Fibroblast of lung (primary cell): ENCODE measurements around the gene NEXN. TPM values are rescaled to one million over a fixed set of nuclear protein-coding genes. Genes with fewer than 3 reads are reported as not detected.

ENCODE experiments used
- DNase-seq, 2 donors: peaks; one replicate each; pipeline versions ENCODE4 v3.0.0 to v3.0.0-alpha.2; 2010; ENCODE audit warnings: low read depth in 2 of 2
- H2AFZ ChIP-seq: 2 replicates; pipeline ENCODE4 v1.5.1; 2012; ENCODE audit warnings: low read length, control low read depth, inconsistent platforms
- H3K27ac ChIP-seq: 2 replicates; pipeline ENCODE4 v1.5.1; 2011; ENCODE audit warnings: low read length, control low read depth; ENCODE audit not compliant: insufficient read depth
- H3K27me3 ChIP-seq: 2 replicates; pipeline ENCODE4 v1.5.1; 2011; ENCODE audit warnings: mild to moderate bottlenecking, low read length; ENCODE audit not compliant: control insufficient read depth, insufficient read depth
- H3K36me3 ChIP-seq: 2 replicates; pipeline ENCODE4 v1.5.1; 2011; ENCODE audit warnings: low read length; ENCODE audit not compliant: control insufficient read depth, insufficient read depth
- H3K4me1 ChIP-seq: 2 replicates; pipeline ENCODE4 v1.5.1; 2011; ENCODE audit warnings: low read length; ENCODE audit not compliant: control insufficient read depth, insufficient read depth; ENCODE audit errors: extremely low read depth
- H3K4me2 ChIP-seq: 2 replicates; pipeline ENCODE4 v1.5.1; 2011; ENCODE audit warnings: low read length, control low read depth; ENCODE audit not compliant: insufficient read depth; ENCODE audit errors: extremely low read depth
- H3K4me3 ChIP-seq, 4 experiments: fragments of 200-600 bp in 1 of 4; sonication (generic) in 1 of 4; replicated peaks in 1 of 4; 2 replicates each; pipeline ENCODE4 v1.5.1; 2011 to 2016; ENCODE audit warnings: low read length in 4 of 4, low read depth in 3 of 4, mild to moderate bottlenecking in 3 of 4, control low read depth in 2 of 4, inconsistent platforms in 1 of 4, mixed read lengths in 1 of 4; ENCODE audit not compliant: insufficient read depth in 1 of 4; ENCODE audit errors: control extremely low read depth in 1 of 4
- H3K79me2 ChIP-seq: 2 replicates; pipeline ENCODE4 v1.5.1; 2012; ENCODE audit warnings: mild to moderate bottlenecking, low read length, inconsistent platforms; ENCODE audit not compliant: control insufficient read depth, insufficient read depth
- H3K9ac ChIP-seq: 2 replicates; pipeline ENCODE4 v1.5.1; 2011; ENCODE audit warnings: mild to moderate bottlenecking, low read length, control low read depth; ENCODE audit not compliant: insufficient read depth
- H3K9me3 ChIP-seq: 2 replicates; pipeline ENCODE4 v1.5.1; 2012; ENCODE audit warnings: low read depth, low read length; ENCODE audit not compliant: control insufficient read depth, insufficient read depth
- H4K20me1 ChIP-seq: 2 replicates; pipeline ENCODE4 v1.5.1; 2011; ENCODE audit warnings: low read length; ENCODE audit not compliant: control insufficient read depth, insufficient read depth; ENCODE audit errors: extremely low read depth
- CTCF ChIP-seq, 2 donors: IDR thresholded peaks in 1 of 2; conservative IDR thresholded peaks in 1 of 2; 1 replicate in 1 of 2; 2 replicates in 1 of 2; pipeline ENCODE4 v1.5.1; 2011 to 2012; ENCODE audit warnings: low read length in 2 of 2, control low read depth in 1 of 2, inconsistent platforms in 1 of 2, low read depth in 1 of 2, mild to moderate bottlenecking in 1 of 2
- EZH2 ChIP-seq: IDR thresholded peaks from 2 replicates; pipeline ENCODE4 v1.5.1; 2012; ENCODE audit warnings: low read length, control low read depth, mild to moderate bottlenecking; ENCODE audit errors: missing control alignments
- polyA plus RNA-seq, 2 donors: library from polyadenylated mRNA; depleted of rRNA in 1 of 2; stranded (reverse) in 1 of 2; unstranded in 1 of 2; fragments of >200 nt; gene quantifications; 2 replicates each; pipeline ENCODE4 v1.2.1, GENCODE V29; 2011 to 2012; ENCODE audit warnings: missing spikeins in 1 of 2
- total RNA-seq: library from RNA; depleted of rRNA; stranded (reverse); fragments of >200 nt; gene quantifications from 2 replicates; pipeline ENCODE4 v1.2.1, GENCODE V29; 2014

Gene NEXN
- total and polyA plus RNA-seq, 2 donors (not counting 1 experiment from before 2014, with no cell fraction given), result 24.4 to 49.0 TPM

- Histone ChIP-seq H2AFZ (no peak overlapping the region), H3K79me2 (peaks cover 79% of the 10 kb centered on the region), H4K20me1 (peaks cover 5% of the 10 kb centered on the region), H3K4me1 (peaks cover 3% of the 10 kb centered on the region), H3K27me3 (no peaks in the 10 kb centered on the region), H3K9me3 (no peaks in the 10 kb centered on the region), H3K36me3 (no peaks in the 10 kb centered on the region), H3K4me2 (no peak overlapping the region), H3K4me3 (no peak overlapping the region), H3K27ac (no peak overlapping the region), H3K9ac (no peak overlapping the region)
- DNase-seq, result no peak
- TF ChIP-seq CTCF (conservative IDR thresholded peaks at IDR 0.05 in 1 of 2, IDR thresholded peaks at IDR 0.05 in 1 of 2; ENCODE audit: low read depth in 1 of 2, low read length in 2 of 2) (no peak), EZH2 (no peak)
These were observed 17.2 kb downstream of the NEXN start for GRCh38 chr1:77905603-77906002.

GRCh38 chr1:77906019-77906545 is 17.7 kb downstream of the NEXN start:
- H3K79me2 ChIP-seq, result peaks cover 78% of the 10 kb centered on the region
- no peak overlapping the region for H3K27ac ChIP-seq
- peaks cover 2% of the 10 kb centered on the region for H4K20me1 ChIP-seq
- no peak for TF ChIP-seq CTCF (conservative IDR thresholded peaks at IDR 0.05 in 1 of 2, IDR thresholded peaks at IDR 0.05 in 1 of 2; ENCODE audit: low read depth in 1 of 2, low read length in 2 of 2)
- TF ChIP-seq EZH2, result no peak
- no peak overlapping the region for H2AFZ ChIP-seq
- no peaks in the 10 kb centered on the region for H3K9me3 ChIP-seq
- DNase-seq, result no peak
- no peak overlapping the region for H3K9ac ChIP-seq
- H3K4me3 ChIP-seq, result no peak overlapping the region
- no peaks in the 10 kb centered on the region for H3K4me1 ChIP-seq
- no peak overlapping the region for H3K4me2 ChIP-seq
- no peaks in the 10 kb centered on the region for H3K27me3 ChIP-seq
- H3K36me3 ChIP-seq, result no peaks in the 10 kb centered on the region

GRCh38 chr1:77906624-77907023 is 18.2 kb downstream of the NEXN start:
- H4K20me1 ChIP-seq, result peaks cover 2% of the 10 kb centered on the region
- no peak overlapping the region for H3K4me3 ChIP-seq
- H3K79me2 ChIP-seq, result peaks cover 74% of the 10 kb centered on the region
- H2AFZ ChIP-seq, result no peak overlapping the region
- no peaks in the 10 kb centered on the region for H3K36me3 ChIP-seq
- TF ChIP-seq CTCF (conservative IDR thresholded peaks at IDR 0.05 in 1 of 2, IDR thresholded peaks at IDR 0.05 in 1 of 2; ENCODE audit: low read depth in 1 of 2, low read length in 2 of 2) (no peak), EZH2 (no peak)
- no peaks in the 10 kb centered on the region for H3K9me3 ChIP-seq
- H3K27ac ChIP-seq, result no peak overlapping the region
- no peak overlapping the region for H3K9ac ChIP-seq
- H3K27me3 ChIP-seq, result no peaks in the 10 kb centered on the region
- H3K4me2 ChIP-seq, result no peak overlapping the region
- H3K4me1 ChIP-seq, result no peaks in the 10 kb centered on the region
- DNase-seq, result no peak
